CD1c-positive myeloid dendritic cell (primary cell): ENCODE measurements around the gene NAXD.
"Not testable (repeated sequence)": the region's sequence is repeated elsewhere in the genome, so short reads cannot be mapped to it uniquely, and the experiment has no call there.

Experiments used
- DNase-seq: peaks from one replicate; pipeline ENCODE4 v3.0.0-alpha.2; 2016; ENCODE audit errors: extremely low spot score

The NAXD gene

DNA sequence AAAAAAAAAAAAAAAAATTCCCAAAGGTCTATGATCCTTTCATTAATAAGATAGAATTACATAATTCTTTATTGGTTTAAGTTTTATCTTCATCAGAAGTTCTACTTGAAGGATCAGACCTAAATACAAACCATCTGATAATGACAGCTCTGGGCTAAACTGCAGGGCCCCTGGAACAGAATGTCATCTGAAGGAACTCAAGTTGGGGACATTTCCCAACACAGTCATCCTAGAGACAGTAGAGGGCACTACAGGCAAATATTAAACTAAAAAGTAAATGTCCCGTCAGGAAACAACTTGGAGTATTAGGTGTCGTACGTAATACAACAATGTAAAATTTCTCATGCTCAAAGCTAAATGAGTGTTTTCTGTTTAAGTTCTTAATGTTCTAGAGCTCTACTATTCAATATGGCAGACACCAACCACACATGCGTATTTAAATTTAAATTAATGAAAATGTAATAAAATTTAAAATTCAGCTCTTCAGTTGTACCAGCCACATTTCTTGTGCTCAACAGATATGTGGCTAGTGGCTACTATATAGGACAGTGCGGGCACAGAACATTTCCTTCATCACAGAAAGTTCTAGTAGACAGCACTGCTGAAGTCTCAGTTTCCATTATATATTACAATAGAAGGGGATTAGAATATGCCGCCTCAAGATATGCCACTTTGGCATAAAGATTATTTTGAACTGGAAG, 21.8 kb upstream of the NAXD start:
- DNase-seq: peak; percentile 67

- no peak for DNase-seq
These were observed 18.2 kb upstream of the NAXD start for GRCh38 chr13:110597041-110597689.

DNA sequence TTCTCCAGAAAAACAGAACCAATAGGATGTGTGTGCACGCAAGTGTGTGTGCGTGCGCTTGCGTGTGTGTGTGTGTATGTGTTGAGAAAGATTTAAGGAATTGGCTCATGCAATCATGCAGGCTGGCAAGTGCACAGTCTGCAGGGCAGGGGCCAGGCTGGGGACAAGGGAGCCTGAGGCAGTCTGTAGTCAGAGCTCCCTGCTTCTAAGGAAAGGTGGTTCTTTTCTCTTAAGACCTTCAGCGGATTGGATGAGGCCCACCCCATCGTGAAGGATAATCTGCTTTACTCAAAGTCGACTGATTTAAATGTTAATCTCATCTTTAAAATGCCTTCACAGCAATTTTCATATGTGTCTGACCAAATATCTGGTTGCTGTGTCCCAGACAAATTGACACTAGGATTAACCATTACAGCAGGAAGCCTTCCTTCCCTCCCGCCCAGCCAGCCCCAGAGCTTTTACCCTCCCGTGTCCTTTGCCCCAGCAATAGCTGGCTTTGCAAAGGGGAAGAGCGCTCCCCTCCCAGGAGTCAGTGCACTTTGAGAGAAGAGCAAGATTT, 15.0 kb upstream of the NAXD start:
- DNase-seq: no peak

DNA sequence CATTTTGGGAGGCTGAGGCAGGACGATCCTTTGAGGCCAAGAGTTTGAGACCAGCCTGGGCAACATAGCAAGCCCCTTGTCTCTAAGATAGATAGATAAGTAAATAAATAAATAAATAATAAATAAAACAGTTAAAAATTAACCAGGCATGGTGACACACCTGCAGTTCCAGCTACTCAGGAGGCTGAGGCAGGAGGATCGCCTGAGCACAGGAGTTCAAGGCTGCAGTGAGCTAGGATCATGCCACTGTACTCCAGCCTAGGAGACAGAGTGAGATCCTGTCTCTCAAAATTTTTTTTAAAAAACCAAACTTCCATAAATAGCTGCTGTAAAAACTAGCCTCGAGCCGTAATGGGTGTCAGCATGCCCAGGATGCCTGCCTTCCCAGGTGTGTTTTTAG, 14.4 kb upstream of the NAXD start:
- no peak for DNase-seq

DNA sequence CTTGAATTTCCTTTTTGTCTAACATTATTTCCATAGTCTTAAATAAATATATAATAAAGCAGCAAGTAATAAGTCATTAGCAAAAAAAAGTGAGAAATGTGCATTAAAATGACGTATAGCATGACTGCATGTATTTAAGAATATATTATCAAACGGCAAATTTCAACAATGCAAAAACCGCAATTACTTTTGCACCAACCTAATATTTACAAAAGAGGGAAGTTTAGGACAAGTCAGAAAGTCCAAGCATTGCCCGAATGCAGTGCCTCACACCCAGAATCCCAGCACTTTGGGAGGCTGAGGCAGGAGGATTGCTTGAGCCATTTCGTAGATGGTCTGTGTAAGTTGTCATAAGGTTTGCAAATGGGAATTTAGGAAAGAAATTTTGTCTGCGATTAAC, 10.2 kb upstream of the NAXD start:
- no peak for DNase-seq

DNA sequence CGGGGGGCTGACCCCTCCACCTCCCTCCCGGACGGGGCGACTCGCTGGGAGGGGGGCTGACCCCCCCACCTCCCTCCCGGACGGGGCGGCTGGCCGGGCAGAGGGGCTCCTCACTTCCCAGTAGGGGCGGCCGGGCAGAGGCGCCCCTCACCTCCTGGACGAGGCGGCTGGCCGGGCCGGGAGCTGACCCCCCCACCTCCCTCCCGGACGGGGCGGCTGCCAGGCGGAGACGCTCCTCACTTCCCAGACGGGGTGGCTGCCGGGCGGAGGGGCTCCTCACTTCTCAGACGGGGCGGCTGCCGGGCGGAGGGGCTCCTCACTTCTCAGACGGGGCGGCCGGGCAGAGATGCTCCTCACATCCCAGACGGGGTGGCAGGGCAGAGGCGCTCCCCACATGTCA, 9.1 kb upstream of the NAXD start:
- not testable (repeated sequence) for DNase-seq

GRCh38 chr13:110607675-110608224, 7.6 kb upstream of the NAXD start:
- no peak for DNase-seq

- DNase-seq: no peak
These were observed 4.3 kb upstream of the NAXD start for GRCh38 chr13:110610955-110611595.

DNA sequence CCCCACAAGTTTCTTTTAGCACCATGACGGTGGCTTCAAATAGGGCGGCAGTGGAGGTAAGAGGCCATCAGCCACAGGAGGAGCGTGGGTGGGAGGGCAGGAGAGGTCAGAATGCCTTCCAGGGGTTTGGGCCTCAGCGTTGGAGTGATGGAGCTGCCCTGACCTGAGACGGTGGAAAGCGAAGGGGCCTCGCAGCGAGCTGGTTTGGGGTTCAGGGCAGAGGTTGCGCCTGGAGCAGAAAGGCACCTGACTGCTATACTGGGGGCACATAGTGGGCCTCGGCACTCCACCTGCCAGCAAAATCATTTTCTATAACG, 382 bp upstream of the NAXD start:
- no peak for DNase-seq

DNA sequence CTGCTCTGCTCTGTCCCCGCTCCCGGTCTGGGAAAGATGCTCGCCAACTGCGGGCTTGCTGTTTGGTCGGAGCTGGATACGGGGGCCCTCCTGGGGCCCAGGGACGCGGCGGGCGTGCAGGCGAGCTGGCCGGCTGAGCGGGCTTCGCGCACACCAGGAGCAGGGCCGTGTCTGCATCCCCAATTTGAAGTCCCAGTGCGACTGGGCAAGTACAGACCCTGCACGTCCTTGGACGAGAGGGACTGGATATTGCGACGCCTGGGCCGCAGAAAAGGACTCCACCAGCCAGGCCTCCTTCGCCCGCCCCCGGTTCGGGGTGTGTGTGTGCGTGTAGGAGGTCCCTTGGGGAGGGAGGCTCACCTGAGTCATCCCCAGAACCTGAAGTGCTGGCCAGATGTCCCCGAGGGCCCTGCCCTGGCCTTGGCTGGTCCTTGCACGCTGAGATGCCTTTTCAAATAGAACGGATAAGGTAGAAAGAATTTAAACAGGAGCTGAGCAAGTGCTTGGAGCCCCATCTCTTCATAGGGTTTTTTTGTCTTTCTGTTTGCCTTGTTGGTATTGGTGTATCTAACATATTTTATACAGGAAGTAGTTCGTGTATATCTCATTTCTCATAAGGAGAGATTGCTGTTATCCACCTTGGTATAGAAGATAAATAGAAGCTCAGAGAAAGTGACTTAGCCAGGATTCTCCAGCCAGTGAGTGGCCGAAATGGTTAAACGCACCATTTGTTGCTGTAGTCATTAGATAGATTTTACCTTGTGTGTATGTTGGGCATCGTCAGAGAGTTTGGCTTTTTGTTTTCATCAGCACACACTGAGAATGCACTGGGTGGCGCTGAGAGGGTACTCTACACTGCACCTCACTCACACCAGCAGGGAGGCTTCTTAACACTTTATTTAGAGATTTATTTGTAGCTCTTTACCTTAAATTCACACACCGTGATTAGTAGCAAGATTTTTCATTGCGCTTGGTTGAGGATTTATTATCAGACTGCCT, 1.1 kb downstream of the NAXD start:
- DNase-seq: peak; percentile 35

DNA sequence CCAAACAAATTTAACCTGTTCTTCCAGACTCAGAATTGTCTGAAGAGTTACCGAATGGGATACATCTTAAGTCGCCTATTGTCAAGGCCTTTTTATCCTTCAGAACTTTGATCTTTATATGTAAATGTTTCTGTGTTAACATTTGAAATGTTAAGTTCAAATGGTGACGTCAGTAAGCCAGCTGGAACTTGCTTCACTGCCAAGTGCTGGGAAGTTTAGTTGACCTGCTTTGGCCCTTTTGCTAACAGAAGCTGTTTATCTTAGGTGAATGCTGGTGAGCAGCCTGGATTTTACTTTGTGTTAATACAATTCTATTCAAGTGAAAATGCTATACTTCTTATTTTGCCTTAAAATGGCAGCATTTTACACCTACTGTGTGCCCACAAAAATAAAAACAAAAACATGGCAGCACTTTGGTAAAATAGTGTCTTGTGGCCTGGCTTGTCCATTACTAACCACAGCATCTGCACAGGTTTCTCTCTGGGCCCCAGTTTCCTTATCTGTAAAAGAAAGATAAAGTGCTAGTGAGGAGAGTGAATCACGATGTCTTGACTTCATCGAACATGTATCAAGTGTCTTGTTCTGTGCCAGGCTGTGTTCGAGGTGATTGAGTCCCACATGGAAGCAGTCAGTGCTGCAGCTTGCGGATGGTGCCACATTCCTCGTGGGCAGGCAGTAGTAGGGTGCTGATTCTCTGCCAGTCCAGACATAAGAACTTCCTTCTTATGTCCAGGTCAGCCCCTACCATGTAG, 2.2 kb downstream of the NAXD start:
- DNase-seq: no peak

- no peak for DNase-seq
These were observed 2.8 kb downstream of the NAXD start for GRCh38 chr13:110618167-110618566.

- DNase-seq: no peak
These were observed 3.4 kb downstream of the NAXD start for GRCh38 chr13:110618780-110619179.

GRCh38 chr13:110620596-110620995, 5.3 kb downstream of the NAXD start:
- DNase-seq: no peak

- DNase-seq: no peak
These were observed 9.7 kb downstream of the NAXD start for GRCh38 chr13:110624766-110625756.

GRCh38 chr13:110625771-110626321, 10.5 kb downstream of the NAXD start:
- no peak for DNase-seq

GRCh38 chr13:110626521-110626920, 11.2 kb downstream of the NAXD start:
- no peak for DNase-seq

GRCh38 chr13:110627351-110627750, 12.0 kb downstream of the NAXD start:
- DNase-seq: no peak
